Measurements from ENCODE around the gene SYNPO2L.
"Not testable (repeated sequence)": the region's sequence is repeated elsewhere in the genome, so short reads cannot be mapped to it uniquely, and the experiment has no call there.

SYNPO2L gene

DNA sequence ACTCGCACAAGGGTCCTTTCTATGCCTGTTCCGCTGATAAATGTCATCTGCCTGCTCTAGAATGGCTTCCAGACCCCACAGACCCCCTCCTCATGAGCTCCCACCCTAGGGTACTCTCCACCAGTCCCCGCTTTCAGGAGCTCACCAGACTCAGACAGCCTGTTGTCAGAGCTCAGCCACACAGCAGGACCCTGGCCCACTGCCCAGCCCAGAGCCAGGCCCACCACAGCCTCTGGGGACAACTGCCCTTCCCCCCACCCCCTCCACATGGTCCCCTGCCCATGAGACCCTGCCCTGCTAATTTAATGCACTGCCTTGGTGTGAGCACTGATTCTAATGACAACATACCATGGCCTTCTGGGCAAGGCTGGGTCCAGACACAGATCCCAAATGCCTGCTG lies 9.8 kb upstream of the SYNPO2L start:
- H3K4me1 ChIP-seq (ENCODE audit: control insufficient read depth, insufficient read depth, low read length); H3K27me3 ChIP-seq (ENCODE audit: control insufficient read depth in 1 of 2, insufficient read depth in 2 of 2, low read length in 2 of 2); H3K9me3 ChIP-seq (ENCODE audit: control insufficient read depth in 2 of 2, low read length in 2 of 2); H3K27ac ChIP-seq (ENCODE audit: low read length); H3K4me3 ChIP-seq (ENCODE audit: low read length in 2 of 2); H3K36me3 ChIP-seq (ENCODE audit: control insufficient read depth in 2 of 2, insufficient read depth in 2 of 2, low read length in 2 of 2); H3K9ac ChIP-seq (ENCODE audit: low read length in 2 of 2): not testable (repeated sequence)

DNA sequence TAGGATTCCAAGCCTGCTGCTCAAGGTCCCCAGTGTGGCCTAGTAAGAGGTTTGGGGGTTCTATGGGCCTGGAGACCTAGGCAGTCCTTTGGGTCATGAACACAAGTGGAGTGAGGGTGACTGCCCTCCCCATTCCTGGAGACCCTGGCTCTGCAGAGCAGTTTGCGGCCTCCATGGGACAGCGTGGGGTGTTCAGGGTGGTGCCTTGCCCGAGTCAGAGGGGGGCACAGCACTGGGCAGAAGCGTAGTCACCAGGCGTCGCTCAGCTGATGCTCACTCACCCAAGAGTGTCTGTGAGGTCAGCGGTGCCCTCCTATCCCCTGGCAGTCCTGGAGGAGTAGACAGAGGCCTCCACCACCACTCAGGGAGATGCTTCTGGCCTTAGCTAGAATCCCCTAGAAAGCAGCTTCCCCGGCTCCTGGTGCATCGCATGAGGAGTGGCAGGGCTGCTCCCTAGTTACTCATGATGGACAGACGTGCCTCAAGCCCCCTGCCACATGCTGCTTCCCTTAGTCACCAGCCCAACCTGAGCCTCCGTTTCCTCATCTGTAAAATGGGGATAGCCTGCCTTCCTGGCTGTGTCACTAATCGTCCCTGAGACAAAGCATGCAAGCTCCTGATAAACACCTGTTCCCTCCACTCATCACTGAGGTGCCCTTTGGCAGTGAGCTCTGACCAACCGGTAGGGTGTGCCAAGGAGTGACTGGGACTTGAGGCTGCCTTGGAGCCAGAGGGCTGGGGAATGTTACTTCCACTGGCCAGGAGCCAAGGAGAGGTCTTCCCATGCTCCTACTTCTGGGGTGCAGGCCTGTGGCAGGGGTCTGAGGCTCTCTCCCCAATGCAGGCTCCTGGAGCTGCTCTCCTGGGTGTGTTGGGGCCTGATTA lies 8.6 kb upstream of the SYNPO2L start:
- not testable (repeated sequence) for H3K36me3 ChIP-seq (ENCODE audit: control insufficient read depth in 2 of 2, insufficient read depth in 2 of 2, low read length in 2 of 2); H3K9me3 ChIP-seq (ENCODE audit: control insufficient read depth in 2 of 2, low read length in 2 of 2); H3K27me3 ChIP-seq (ENCODE audit: control insufficient read depth in 1 of 2, insufficient read depth in 2 of 2, low read length in 2 of 2); H3K4me3 ChIP-seq (ENCODE audit: low read length in 2 of 2); H3K27ac ChIP-seq (ENCODE audit: low read length); H3K9ac ChIP-seq (ENCODE audit: low read length in 2 of 2); H3K4me1 ChIP-seq (ENCODE audit: control insufficient read depth, insufficient read depth, low read length)

DNA sequence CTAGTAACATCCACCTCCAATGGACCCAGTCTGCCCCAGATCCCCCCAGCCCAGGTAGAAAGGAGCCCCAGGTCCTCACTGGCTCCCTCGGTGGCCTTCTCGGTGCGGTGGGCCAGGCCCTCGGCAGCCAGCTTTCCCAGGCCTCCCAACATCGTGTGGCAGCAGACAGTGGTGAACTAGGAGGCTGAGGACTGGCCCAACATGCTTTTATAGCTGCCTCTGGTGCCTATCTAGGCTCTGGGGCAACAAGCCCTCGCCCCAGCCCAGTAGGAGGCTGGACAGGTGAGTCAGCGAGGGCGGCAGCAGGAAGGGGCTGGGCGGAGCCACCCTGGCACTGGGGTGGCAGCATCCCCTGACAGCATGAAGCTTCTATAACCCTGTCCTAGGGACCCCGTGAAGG lies 7.8 kb upstream of the SYNPO2L start:
- not testable (repeated sequence) for H3K4me1 ChIP-seq (ENCODE audit: control insufficient read depth, insufficient read depth, low read length); H3K27ac ChIP-seq (ENCODE audit: low read length); H3K27me3 ChIP-seq (ENCODE audit: control insufficient read depth in 1 of 2, insufficient read depth in 2 of 2, low read length in 2 of 2); H3K9ac ChIP-seq (ENCODE audit: low read length in 2 of 2); H3K9me3 ChIP-seq (ENCODE audit: control insufficient read depth in 2 of 2, low read length in 2 of 2); H3K36me3 ChIP-seq (ENCODE audit: control insufficient read depth in 2 of 2, insufficient read depth in 2 of 2, low read length in 2 of 2); H3K4me3 ChIP-seq (ENCODE audit: low read length in 2 of 2)

DNA sequence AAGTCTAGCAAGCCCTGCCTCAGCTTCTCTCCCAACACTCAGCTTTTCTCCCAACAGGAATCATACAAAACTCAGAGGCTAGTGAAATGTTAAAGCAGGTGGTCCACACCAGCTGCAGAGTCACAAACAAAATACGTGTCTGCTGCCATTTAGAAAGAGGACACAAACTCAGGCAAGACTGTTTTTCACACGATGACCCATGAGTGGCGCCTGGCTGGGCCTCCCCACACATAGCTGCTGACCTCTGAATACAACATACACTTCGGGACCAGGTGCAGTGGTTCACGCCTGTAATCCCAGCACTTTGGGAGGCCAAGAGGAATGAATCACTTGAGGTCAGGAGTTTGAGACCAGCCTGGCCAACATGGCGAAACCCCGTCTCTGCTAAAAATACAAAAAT lies 6.9 kb upstream of the SYNPO2L start:
- H3K9me3 ChIP-seq (ENCODE audit: control insufficient read depth in 2 of 2, low read length in 2 of 2); H3K36me3 ChIP-seq (ENCODE audit: control insufficient read depth in 2 of 2, insufficient read depth in 2 of 2, low read length in 2 of 2); H3K27ac ChIP-seq (ENCODE audit: low read length); H3K27me3 ChIP-seq (ENCODE audit: control insufficient read depth in 1 of 2, insufficient read depth in 2 of 2, low read length in 2 of 2); H3K4me3 ChIP-seq (ENCODE audit: low read length in 2 of 2); H3K4me1 ChIP-seq (ENCODE audit: control insufficient read depth, insufficient read depth, low read length); H3K9ac ChIP-seq (ENCODE audit: low read length in 2 of 2): not testable (repeated sequence)

DNA sequence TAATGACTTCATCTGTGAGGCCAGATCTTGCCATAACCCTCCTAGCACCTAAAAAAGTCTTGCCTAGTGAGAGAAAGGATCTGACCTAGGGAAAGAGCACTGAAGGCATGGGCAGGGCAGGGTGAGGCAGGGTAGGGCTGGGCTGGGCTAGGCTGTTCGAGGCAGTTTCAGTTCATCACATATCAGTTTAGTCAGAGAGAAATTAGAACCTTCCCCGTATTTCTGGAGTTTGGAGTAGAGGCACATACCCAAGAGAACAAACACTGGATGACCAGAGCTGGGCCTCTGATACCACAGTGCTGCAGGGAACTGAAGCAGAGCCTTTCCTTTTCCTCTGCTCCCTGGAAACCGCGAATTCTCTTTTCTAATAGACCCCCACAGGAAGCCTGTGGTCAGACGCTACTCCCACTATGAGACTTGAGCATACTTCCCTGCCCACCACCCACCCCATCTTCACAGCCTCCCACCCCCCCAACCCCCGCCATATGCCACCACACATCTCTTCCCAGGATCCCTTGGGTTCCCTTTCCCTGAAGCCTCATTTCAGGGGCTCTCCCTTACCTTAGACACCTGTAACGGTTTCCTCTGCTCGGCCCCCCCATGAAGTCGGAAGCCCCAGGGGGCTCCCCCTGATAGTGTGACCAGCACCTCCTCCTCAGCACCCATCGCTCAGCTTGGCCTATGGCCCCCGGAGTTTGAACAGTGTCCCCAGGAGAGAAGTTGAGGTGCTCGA lies 406 bp downstream of the SYNPO2L start:
- no peak overlapping the region for H3K27ac ChIP-seq (ENCODE audit: low read length)
- no peaks in the 10 kb centered on the region for H3K36me3 ChIP-seq (ENCODE audit: control insufficient read depth in 2 of 2, insufficient read depth in 2 of 2, low read length in 2 of 2)
- H3K4me1 ChIP-seq (ENCODE audit: control insufficient read depth, insufficient read depth, low read length): peaks cover 30% of the 10 kb centered on the region
- no peaks in the 10 kb centered on the region for H3K9me3 ChIP-seq (ENCODE audit: control insufficient read depth in 2 of 2, low read length in 2 of 2)
- H3K9ac ChIP-seq (ENCODE audit: low read length in 2 of 2): peak overlapping the region in 1 of 2 donors; percentile 36
- peak overlapping the region in 1 of 2 donors; percentile 44 for H3K4me3 ChIP-seq (ENCODE audit: low read length in 2 of 2)
- H3K27me3 ChIP-seq (ENCODE audit: control insufficient read depth in 1 of 2, insufficient read depth in 2 of 2, low read length in 2 of 2): no peaks in the 10 kb centered on the region

DNA sequence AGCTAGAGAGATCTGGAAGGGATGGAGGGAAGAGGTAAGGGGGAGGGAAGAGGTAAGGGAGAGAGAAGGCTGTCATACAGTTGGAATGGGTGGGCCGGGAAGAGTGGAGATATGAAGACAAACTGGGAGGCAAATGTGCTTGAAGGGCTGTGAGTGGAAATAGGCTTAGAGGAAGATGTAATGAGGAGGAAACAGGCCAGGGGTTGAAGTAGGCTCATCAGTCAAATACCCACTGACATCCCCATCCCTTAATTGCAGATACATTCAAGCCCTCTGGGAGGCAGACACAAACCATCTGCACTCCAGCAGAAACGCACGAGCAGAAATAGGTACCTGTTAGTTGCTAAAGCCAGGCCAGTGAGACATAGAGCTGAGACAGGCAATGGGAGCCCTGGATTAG lies 2.1 kb downstream of the SYNPO2L start:
- H3K4me3 ChIP-seq (ENCODE audit: low read length in 2 of 2): no peak overlapping the region
- no peaks in the 10 kb centered on the region for H3K9me3 ChIP-seq (ENCODE audit: control insufficient read depth in 2 of 2, low read length in 2 of 2)
- H3K27me3 ChIP-seq (ENCODE audit: control insufficient read depth in 1 of 2, insufficient read depth in 2 of 2, low read length in 2 of 2): no peaks in the 10 kb centered on the region
- no peaks in the 10 kb centered on the region for H3K36me3 ChIP-seq (ENCODE audit: control insufficient read depth in 2 of 2, insufficient read depth in 2 of 2, low read length in 2 of 2)
- no peak overlapping the region for H3K9ac ChIP-seq (ENCODE audit: low read length in 2 of 2)
- peaks cover 34% of the 10 kb centered on the region for H3K4me1 ChIP-seq (ENCODE audit: control insufficient read depth, insufficient read depth, low read length)
- H3K27ac ChIP-seq (ENCODE audit: low read length): no peak overlapping the region

DNA sequence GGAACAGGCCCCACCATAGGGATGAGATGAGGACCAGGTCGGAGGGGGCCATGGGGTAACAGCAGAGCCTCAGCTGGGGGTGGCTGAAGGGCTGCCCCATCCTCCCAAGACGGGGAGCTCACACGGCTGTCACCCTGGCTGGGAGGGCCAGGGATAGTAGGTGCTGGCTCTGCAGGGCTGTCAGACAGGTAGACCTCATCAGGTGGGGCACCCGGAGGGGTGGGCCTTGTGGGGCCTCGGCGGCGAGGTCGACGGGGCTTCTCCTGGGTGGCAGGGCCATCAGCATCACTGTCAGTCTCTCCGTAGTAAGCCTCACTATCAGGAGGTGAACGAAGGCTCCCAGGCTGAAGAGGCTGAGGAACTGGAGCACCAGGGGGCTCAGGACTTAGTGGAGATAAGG lies 2.6 kb downstream of the SYNPO2L start:
- Histone ChIP-seq H3K36me3 (ENCODE audit: control insufficient read depth in 2 of 2, insufficient read depth in 2 of 2, low read length in 2 of 2) (no peaks in the 10 kb centered on the region), H3K4me3 (ENCODE audit: low read length in 2 of 2) (no peak overlapping the region), H3K9me3 (ENCODE audit: control insufficient read depth in 2 of 2, low read length in 2 of 2) (no peaks in the 10 kb centered on the region), H3K9ac (ENCODE audit: low read length in 2 of 2) (no peak overlapping the region), H3K4me1 (ENCODE audit: control insufficient read depth, insufficient read depth, low read length) (peaks cover 39% of the 10 kb centered on the region), H3K27ac (ENCODE audit: low read length) (no peak overlapping the region), H3K27me3 (ENCODE audit: control insufficient read depth in 1 of 2, insufficient read depth in 2 of 2, low read length in 2 of 2) (no peaks in the 10 kb centered on the region)

DNA sequence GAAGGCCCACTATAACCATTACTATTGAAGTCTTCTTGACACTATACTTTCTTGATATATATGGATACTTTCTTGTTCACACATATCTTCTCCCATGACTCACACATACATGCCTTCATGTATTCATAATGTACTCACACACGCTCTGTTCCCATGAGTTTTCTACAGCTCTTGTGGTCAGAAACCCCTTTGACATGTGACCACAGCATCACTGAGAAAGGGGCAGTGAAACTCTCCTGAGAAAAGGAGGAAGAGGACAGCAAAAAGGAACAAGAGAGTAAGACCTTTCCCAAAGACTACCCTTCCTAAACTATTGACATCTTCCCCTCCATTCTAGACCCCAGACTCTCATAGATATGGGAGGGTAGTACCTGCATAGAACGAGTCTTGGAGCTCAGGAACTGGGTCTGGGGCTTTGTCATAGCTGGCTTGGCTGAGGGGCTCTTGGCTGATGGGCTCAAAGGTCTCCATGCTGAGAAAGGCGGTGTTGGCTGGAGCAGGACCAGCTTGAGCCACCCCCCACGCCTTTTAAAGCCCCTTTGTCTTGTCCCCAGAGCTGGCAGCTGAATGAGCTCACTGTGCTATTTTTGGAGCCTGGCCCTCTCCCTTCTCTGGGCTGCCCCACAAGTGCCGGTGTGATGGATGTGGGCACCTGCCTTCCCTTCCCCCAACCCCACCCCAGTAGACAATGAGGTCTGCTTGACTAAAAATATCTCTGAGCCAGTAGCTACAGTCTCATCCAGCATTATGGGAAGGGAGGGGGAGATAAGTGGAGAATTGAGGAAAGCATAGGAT lies 5.1 kb downstream of the SYNPO2L start:
- H3K27me3 ChIP-seq (ENCODE audit: control insufficient read depth in 1 of 2, insufficient read depth in 2 of 2, low read length in 2 of 2): no peaks in the 10 kb centered on the region
- peaks cover 41% of the 10 kb centered on the region for H3K4me1 ChIP-seq (ENCODE audit: control insufficient read depth, insufficient read depth, low read length)
- no peak overlapping the region for H3K27ac ChIP-seq (ENCODE audit: low read length)
- no peak overlapping the region for H3K9ac ChIP-seq (ENCODE audit: low read length in 2 of 2)
- no peaks in the 10 kb centered on the region for H3K9me3 ChIP-seq (ENCODE audit: control insufficient read depth in 2 of 2, low read length in 2 of 2)
- H3K36me3 ChIP-seq (ENCODE audit: control insufficient read depth in 2 of 2, insufficient read depth in 2 of 2, low read length in 2 of 2): no peaks in the 10 kb centered on the region
- peak overlapping the region in 1 of 2 donors; percentile 29 for H3K4me3 ChIP-seq (ENCODE audit: low read length in 2 of 2)

DNA sequence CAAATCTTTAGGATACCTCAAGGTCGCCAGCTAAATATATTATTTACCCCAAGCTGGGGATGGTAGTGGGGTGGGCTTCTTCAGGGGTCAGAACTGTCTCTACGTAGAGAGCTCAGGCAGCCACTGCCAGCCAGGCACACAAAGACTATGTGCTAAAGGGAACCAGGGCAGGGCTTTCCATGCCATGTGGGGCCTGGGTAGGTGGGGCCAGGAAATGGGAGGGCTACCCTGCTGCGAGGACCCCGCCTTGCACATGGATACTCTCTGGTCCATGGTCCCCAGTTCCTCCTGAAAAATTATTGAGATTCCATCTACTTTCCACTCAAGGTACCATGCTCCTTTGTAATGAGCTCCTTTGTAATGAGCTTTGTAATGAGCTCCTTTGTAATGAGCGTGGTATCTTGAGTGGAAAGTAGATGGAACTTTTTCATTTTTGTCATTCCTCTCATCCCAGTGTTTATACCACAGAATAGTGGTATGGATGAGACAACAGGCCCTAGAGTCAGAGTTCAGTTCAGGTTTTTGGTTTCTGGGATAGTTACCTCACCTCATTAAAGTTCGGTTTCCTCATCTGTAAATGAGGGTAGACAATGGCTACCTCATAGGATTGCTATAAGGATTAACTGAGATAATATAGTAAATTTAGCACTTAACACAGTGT lies 5.8 kb downstream of the SYNPO2L start:
- H3K27me3 ChIP-seq (ENCODE audit: control insufficient read depth in 1 of 2, insufficient read depth in 2 of 2, low read length in 2 of 2): no peaks in the 10 kb centered on the region
- H3K4me3 ChIP-seq (ENCODE audit: low read length in 2 of 2): no peak overlapping the region
- no peaks in the 10 kb centered on the region for H3K36me3 ChIP-seq (ENCODE audit: control insufficient read depth in 2 of 2, insufficient read depth in 2 of 2, low read length in 2 of 2)
- peaks cover 34% of the 10 kb centered on the region for H3K4me1 ChIP-seq (ENCODE audit: control insufficient read depth, insufficient read depth, low read length)
- no peak overlapping the region for H3K9ac ChIP-seq (ENCODE audit: low read length in 2 of 2)
- H3K27ac ChIP-seq (ENCODE audit: low read length): no peak overlapping the region
- H3K9me3 ChIP-seq (ENCODE audit: control insufficient read depth in 2 of 2, low read length in 2 of 2): no peaks in the 10 kb centered on the region

DNA sequence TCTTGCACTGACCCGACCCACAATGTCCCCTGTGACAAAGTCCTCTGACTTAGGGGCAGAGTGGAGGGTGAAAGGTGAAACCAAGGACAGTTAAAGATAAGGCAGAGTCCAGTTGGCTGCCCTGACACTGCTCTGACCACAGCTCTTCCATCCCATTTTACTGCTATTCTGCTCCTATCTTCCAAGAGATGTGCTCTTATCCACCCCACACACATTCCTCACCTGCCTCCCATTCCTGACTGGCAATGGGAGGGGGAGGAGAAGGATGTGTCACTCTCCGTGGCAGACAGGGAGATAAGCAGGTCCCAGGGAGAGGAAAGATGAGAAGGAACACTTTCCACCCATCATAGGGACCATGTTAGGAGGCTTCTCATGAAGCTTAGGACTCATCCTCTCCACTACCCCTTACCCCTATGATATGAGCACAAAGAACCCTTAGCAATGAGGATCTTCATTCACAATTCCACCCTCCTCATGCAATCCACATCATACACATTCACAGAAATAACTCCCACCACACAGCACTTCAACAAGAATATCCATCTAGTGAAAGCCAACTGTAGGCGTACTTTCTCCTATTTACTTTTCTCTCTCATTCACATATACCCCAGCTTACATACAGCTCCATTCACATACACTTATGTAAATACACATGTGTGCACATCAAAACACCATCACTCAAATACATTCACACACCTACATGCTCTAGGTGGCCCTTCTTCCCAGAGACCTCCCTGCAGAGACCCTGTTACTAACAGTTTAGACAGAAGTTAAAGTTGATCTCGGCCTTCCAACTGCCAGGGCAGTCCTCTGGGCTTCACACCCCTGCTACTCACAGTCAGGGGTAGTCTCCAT lies 6.6 kb downstream of the SYNPO2L start:
- Histone ChIP-seq H3K9me3 (ENCODE audit: control insufficient read depth in 2 of 2, low read length in 2 of 2) (no peaks in the 10 kb centered on the region), H3K4me1 (ENCODE audit: control insufficient read depth, insufficient read depth, low read length) (peaks cover 33% of the 10 kb centered on the region), H3K4me3 (ENCODE audit: low read length in 2 of 2) (no peak overlapping the region), H3K36me3 (ENCODE audit: control insufficient read depth in 2 of 2, insufficient read depth in 2 of 2, low read length in 2 of 2) (no peaks in the 10 kb centered on the region), H3K27me3 (ENCODE audit: control insufficient read depth in 1 of 2, insufficient read depth in 2 of 2, low read length in 2 of 2) (no peaks in the 10 kb centered on the region), H3K9ac (ENCODE audit: low read length in 2 of 2) (peak overlapping the region in 1 of 2 donors; percentile 84), H3K27ac (ENCODE audit: low read length) (no peak overlapping the region)
